Psoas muscle (tissue), 8 donors: Measurements from ENCODE around the gene OTOP3. TPM values are rescaled to one million over a fixed set of nuclear protein-coding genes. Genes with fewer than 3 reads are reported as not detected.

ENCODE experiments used
- ATAC-seq, 4 donors: fragments of 200-7000 bp; cut with Tn5 transposase; one replicate each; pipeline ENCODE4 v1.9.1; 2020; ENCODE audit warnings: moderate library complexity in 3 of 4, mild to moderate bottlenecking in 2 of 4
- DNase-seq, 2 donors: peaks; one replicate each; pipeline ENCODE4 v3.0.0-alpha.2; 2020
- H3K27ac ChIP-seq: fragments of 200-600 bp; one replicate; pipeline ENCODE4 v1.8.0; 2022
- H3K27me3 ChIP-seq, 3 donors: fragments of 200-600 bp in 1 of 3; one replicate each; pipeline versions ENCODE4 v1.6.1 to v1.8.0; 2013 to 2022; ENCODE audit warnings: low read length in 2 of 3, mild to moderate bottlenecking in 2 of 3, moderate library complexity in 1 of 3; ENCODE audit not compliant: insufficient read depth in 3 of 3
- H3K36me3 ChIP-seq, 2 donors: fragments of 200-600 bp in 1 of 2; one replicate each; pipeline versions ENCODE4 v1.6.1 to v1.8.0; 2013 to 2022; ENCODE audit warnings: low read depth in 1 of 2, mild to moderate bottlenecking in 1 of 2, moderate library complexity in 1 of 2; ENCODE audit not compliant: insufficient read depth in 1 of 2
- H3K4me1 ChIP-seq: fragments of 200-600 bp; one replicate; pipeline ENCODE4 v1.8.0; 2022
- H3K4me3 ChIP-seq: fragments of 200-600 bp; one replicate; pipeline ENCODE4 v1.8.0; 2022; ENCODE audit warnings: mild to moderate bottlenecking
- H3K9me3 ChIP-seq: fragments of 200-600 bp; one replicate; pipeline ENCODE4 v1.8.0; 2022
- CTCF ChIP-seq: fragments of 200-600 bp; IDR thresholded peaks from one replicate; pipeline ENCODE4 v1.8.0; 2022; ENCODE audit warnings: antibody characterized with exemption
- WGBS, 3 donors: extraction: QIAGEN DNeasy Blood & Tissue Kit; methylation state at CpG; one replicate each; pipeline versions ENCODE4 v1.1.6 to v1.1.7; 2013; 5-methylcytosine and 5-hydroxymethylcytosine counted together
- intact Hi-C, 2 donors: fragments of 100-400 bp; cut with DNase I; formaldehyde crosslinking; loops; one replicate each; pipeline versions ENCODE4 v1.11.0 to v1.14.2; 2022
- polyA plus RNA-seq, 3 donors: library from polyadenylated mRNA; stranded (reverse); fragments of 200-250 nt; gene quantifications; one replicate each; pipeline ENCODE4 v1.2.3, GENCODE V29; 2013
- total RNA-seq, 4 donors: library from RNA; stranded (reverse); fragmentation: NEBNext Ultra II Directional in 2 of 4; extraction: Animal tissue kit (Norgen Biotek cat#: 25700) in 2 of 4; gene quantifications; one replicate each; pipeline versions ENCODE4 v1.2.1 to v1.2.4, GENCODE V29; 2021 to 2023
- donor health status: healthy with polysubstance abuse.
- donor health status: DM: no; HTN: no; CAD: no; lungs with moderate emphysema.
- donor health status: Bipolar disorder and iron deficiency.
- donor health status: healthy.
- donor health status: DM: yes; HTN: yes; CAD: no.
- donor health status: DM: no; HTN: no; CAD: no.
- donor health status: DM: no; HTN: no; CAD: no.
- donor health status: DM: yes; HTN: yes; CAD: no.

OTOP3 gene
- total and polyA plus RNA-seq, 7 donors, result 0.04 TPM; not detected in 6

GRCh38 chr17:74922694-74923537, 12.8 kb upstream of the OTOP3 start, which contains the start of gene USH1G:
Gene USH1G, minus strand, starts transcription at chr17:74923255. Its CDS starts 182 bp downstream, at chr17:74923073.
- Histone ChIP-seq H3K4me3 (peak within 1 kb of the TSS; percentile 54), H3K36me3 (no peaks in the 10 kb centered on the region), H3K4me1 (peaks cover 14% of the 10 kb centered on the region), H3K27ac (no peak within 1 kb of the TSS), H3K9me3 (no peaks in the 10 kb centered on the region), H3K27me3 (peaks cover 0 to 97% (median 25%) of the 10 kb centered on the region in 3 donors)
- ATAC-seq, result peak; percentile 16 to 51 (median 41)
- TF ChIP-seq CTCF, result no peak
- 3 to 5% (median 4%) methylated on average over 34 to 57 of the region's 57 CpGs for WGBS, 3 donors
- intact Hi-C loops, result loop anchor here in 1 of 2 donors (2.0 kb wide), 1 partner anchor 36 kb away; no protein-coding TSS in a partner anchor
- peak in 1 of 2 donors; percentile 27 for DNase-seq

GRCh38 chr17:74923538-74924249, 12.0 kb upstream of the OTOP3 start:
- peak; percentile 68 to 87 (median 74) for ATAC-seq
- Histone ChIP-seq H3K27me3 (peaks cover 0 to 89% (median 25%) of the 10 kb centered on the region in 3 donors), H3K27ac (no peak overlapping the region), H3K4me1 (peaks cover 14% of the 10 kb centered on the region), H3K36me3 (no peaks in the 10 kb centered on the region), H3K4me3 (peak overlapping the region; percentile 54), H3K9me3 (no peaks in the 10 kb centered on the region)
- peak; percentile 79 to 82 for DNase-seq
- intact Hi-C loops, result loop anchor here in 1 of 2 donors (2.0 kb wide), 1 partner anchor 35 kb away; no protein-coding TSS in a partner anchor
- TF ChIP-seq CTCF, result peak; percentile 74
- 2 to 3% (median 2%) methylated on average over 49 to 59 of the region's 59 CpGs for WGBS, 3 donors

- 1 to 3% (median 3%) methylated on average over 52 to 54 of the region's 54 CpGs for WGBS, 3 donors
- TF ChIP-seq CTCF, result no peak
- ATAC-seq (no peak), DNase-seq (no peak)
- Histone ChIP-seq H3K36me3 (no peaks in the 10 kb centered on the region), H3K27ac (no peak within 1 kb of the TSS), H3K27me3 (peaks cover 0 to 84% (median 25%) of the 10 kb centered on the region in 3 donors), H3K4me3 (peak within 1 kb of the TSS; percentile 54), H3K4me1 (peaks cover 14% of the 10 kb centered on the region), H3K9me3 (no peaks in the 10 kb centered on the region)
- intact Hi-C loops, result no loop called here
Measured at GRCh38 chr17:74924250-74924948, 11.3 kb upstream of the OTOP3 start, which contains the start of gene OTOP2. Gene OTOP2, plus strand, starts transcription at chr17:74924273. Its CDS starts 360 bp downstream, at chr17:74924633.

- no peaks in the 10 kb centered on the region for H3K9me3 ChIP-seq
- WGBS, 3 donors, result 61 to 71% (median 65%) methylated on average over 3 of the region's 3 CpGs
- no peak for TF ChIP-seq CTCF
- no peak for ATAC-seq
- DNase-seq, result no peak
- no peak overlapping the region for H3K27ac ChIP-seq
- intact Hi-C loops, result no loop called here
- no peak overlapping the region for H3K4me3 ChIP-seq
- H3K4me1 ChIP-seq, result peaks cover 14% of the 10 kb centered on the region
- no peaks in the 10 kb centered on the region for H3K36me3 ChIP-seq
- H3K27me3 ChIP-seq, result peaks cover 0 to 77% (median 25%) of the 10 kb centered on the region in 3 donors
Measured at GRCh38 chr17:74925242-74925641, 10.5 kb upstream of the OTOP3 start.
